IPS-18c (cell line): Measurements from ENCODE around the gene TXLNA.
A peak's percentile ranks its signal among the peaks of the same experiment; 100 is the strongest.

Source experiments
- H3K4me3 ChIP-seq: 2 replicates; pipeline ENCODE4 v1.7.0; 2013; ENCODE audit warnings: low read depth, mild to moderate bottlenecking, low read length, moderate library complexity; ENCODE audit not compliant: insufficient read depth
- H3K9me3 ChIP-seq: one replicate; pipeline ENCODE4 v1.6.1; 2013; ENCODE audit warnings: mild to moderate bottlenecking, low read length, moderate library complexity; ENCODE audit not compliant: control insufficient read depth, insufficient read depth

The TXLNA gene

DNA sequence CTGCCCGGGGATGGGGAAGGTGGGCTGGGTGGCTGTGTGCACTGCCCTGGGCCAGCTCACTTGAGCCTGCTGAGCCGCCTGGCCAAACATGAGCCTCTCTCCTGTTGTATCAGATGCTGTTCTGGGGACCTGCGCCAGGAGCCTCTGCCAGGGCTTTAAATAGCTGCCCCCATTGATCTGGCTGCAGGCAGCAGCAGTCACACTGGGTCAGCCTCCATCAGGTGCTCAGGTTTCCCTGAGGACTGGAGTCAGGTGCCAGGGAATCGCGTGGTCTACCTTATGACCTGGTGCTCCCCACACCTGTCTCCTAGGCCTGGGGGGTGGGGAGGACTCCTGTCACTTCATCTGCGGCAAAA is 20.2 kb downstream of the TXLNA start:
- Histone ChIP-seq H3K9me3 (no peaks in the 10 kb centered on the region), H3K4me3 (peak overlapping the region; percentile 34; the same call in 1 of the 2 replicates)

DNA sequence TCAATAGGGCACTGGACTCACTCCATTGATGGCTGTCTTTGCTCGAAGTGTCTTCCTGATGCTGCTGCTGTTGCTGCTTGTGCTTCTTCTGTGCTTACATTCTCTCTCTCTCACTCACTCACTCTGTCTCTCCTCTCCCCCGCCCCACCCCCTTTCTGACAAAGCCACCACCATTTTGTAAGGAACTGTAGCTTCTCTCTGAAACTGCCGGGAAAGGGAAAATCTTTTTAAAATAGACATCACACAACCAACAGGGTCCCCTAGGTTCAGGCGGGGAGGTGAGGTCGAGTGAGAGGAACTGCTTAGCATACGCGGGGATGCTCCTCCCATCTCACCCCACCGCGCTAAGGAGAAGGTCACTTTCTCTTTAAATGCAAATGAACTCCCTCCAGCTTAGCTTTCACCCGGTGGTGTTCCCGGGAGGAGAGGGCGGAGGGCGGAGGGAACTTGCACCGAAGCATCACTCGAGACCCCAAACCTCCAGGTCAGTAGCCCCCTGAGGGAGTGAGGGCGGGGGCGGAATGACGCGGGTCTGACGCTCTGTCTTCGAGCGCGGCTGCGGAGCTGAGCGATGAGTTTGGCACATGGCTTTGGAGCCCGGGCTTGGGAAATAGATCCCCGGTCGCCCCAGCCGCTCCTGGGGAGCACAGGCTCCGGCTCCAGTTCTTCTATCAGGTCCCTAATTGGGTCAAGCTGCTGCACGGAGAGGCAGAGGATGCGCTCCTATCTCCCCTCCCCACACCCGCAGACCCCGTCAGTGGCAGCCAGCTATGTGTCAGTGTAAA is 20.9 kb downstream of the TXLNA start, which contains the start of gene CCDC28B:
Gene CCDC28B, plus strand, starts transcription at position 370 of the 785 bp plus-strand sequence. CDS start 1,341 bp downstream, outside the sequence.
- H3K9me3 ChIP-seq = no peaks in the 10 kb centered on the region
- peak within 1 kb of the TSS; percentile 55 for H3K4me3 ChIP-seq

DNA sequence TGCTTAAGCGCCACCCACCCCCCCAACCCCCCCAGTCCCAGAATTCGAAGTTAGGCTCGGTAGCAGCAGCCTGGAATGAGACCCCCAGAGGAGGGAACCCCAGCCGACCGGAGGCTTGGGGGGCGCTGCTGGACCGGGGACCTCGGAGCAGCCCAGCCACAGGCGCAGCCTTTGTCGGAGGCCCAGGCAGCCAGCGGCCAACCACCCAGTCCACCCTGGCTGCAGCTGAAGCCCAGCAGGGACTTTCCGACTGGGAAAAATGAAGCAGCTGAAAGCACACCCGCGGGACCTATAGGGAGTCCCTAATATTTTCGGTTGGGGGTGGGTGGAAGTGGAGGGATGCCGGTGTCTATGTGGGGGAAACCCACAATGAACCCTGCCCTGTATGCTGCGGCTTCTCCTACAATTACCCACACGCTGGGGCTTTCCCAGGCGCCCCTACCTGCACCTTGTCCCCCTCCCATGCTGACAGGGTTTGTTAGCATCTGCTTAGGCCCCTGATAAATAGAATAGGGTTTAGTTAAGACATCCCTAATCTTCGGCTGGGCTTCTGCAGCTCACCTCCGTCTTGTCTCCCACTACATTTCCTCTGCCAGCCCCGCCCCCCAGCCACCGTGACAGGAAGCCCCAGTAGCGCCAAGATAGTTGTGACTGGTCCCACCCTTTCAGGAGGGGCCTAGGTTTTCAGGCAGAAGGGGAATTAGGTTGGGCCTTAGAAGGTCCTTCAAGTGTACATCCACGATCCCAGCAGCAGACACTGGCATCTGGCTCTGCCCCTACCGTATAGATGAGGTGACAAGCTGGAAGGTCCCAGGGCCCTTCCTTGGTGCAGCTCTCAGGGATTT is 21.8 kb downstream of the TXLNA start:
- Histone ChIP-seq H3K9me3 (no peaks in the 10 kb centered on the region), H3K4me3 (peak overlapping the region; percentile 55)

DNA sequence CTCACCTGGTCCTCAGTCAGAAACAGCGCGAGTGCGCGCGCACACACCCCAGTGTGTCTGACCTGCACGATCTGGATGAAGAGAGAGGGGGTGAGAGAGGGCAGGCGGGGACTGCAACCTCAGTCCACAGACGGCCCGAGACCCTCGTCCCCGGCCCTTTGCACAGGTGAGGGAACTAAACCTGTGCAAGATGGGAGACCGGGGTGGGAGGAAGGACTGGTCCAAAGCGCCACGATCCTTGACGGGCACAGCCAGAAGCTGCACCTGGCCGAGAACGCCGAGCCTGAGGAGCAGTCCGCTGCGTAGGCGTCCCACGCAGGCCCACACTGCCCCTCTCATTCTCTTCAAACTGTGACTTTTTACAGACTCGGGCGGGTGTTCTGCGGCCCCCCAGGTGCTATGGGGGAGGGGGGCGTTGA is 25.5 kb downstream of the TXLNA start:
- Histone ChIP-seq H3K9me3 (no peaks in the 10 kb centered on the region), H3K4me3 (peak overlapping the region; percentile 92)

DNA sequence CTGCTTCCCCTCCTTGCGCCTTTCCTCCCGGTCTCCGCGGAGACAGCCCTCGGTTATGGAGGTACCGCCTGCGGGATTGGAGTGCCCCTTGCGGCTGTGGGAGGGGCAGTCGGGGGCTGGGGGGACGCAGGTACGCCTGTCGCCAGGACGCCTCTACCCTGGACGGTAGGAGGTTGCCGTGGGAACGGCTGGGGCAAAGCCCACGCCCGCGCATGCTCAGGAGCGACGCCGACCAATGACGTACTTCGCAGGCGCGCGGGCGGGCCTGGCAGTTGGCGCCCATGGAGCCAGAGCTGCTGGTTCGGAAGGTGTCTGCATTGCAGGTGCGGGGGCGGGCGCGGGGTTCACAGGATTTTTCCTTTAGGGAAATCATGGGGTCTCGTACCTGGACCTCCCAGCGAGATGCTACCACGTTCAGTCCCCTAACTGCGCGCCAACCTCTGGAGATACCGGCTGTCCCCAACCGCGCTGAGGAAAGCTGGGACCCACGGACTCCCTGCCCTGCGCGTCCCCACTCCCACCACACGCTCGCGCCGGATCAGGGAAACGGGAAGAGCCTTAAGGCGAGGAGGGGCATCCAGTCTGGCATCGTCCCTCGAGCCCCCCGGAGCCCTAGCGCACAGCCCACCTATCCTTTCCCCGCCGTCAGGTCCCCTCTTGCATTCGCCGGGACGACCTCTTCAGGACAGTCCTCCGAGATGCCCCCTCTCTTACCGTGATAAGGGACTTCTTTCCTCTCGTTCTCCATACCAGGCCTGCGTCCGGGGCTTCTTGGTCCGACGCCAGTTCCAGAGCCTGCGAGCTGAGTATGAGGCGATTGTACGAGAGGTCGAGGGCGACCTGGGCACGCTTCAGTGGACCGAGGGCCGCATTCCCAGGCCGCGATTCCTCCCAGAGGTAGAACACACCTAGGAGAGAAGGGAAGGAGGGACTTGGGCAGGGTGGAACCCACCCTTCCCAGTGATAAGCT is 26.2 kb downstream of the TXLNA start, which contains the start of gene IQCC:
Gene IQCC, plus strand, starts transcription at position 271 of the 970 bp plus-strand sequence. Its CDS starts 11 bp downstream, at position 282.
- Histone ChIP-seq H3K9me3 (no peaks in the 10 kb centered on the region), H3K4me3 (peak within 1 kb of the TSS; percentile 92)

DNA sequence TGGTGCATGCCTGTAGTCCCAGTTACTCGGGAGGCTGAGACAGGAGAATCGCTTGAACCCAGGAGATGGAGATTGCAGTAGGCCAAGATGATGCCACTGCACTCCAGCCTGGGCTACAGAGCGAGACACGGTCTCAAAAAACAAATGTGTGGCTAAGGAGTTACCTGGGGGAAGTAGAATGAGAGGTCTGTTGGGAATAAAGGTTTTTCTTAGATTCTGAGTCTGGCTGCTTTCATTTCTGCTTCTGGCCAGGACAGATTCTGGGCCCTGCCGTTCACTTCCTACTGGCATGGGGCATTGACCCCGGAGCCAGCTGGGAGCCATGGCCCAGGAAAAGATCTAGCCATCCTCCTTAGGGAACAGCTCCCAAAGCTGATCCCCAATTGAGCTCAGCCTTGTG is 29.0 kb downstream of the TXLNA start:
- Histone ChIP-seq H3K4me3 (no peak overlapping the region), H3K9me3 (no peaks in the 10 kb centered on the region)

DNA sequence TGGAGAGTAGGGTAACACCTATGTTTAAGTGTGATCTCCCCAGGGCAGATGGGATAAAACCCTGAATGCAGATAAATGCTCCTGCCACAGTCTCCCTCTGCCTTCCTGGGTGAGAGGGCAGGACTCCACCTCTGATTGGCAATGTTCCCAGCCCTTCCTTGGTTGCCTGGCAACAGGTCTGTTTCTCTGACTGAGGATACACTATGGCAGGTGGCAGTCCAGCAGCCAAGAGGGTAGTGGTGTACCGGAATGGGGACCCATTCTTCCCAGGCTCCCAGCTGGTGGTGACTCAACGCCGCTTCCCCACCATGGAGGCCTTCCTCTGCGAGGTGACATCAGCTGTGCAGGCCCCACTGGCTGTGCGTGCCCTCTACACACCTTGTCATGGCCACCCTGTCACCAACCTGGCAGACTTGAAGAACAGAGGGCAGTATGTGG is 29.4 kb downstream of the TXLNA start, which contains the start of gene DCDC2B:
Gene DCDC2B, plus strand, starts transcription at position 199 of the 438 bp plus-strand sequence. Its CDS starts 5 bp downstream, at position 204.
- no peak within 1 kb of the TSS for H3K4me3 ChIP-seq
- H3K9me3 ChIP-seq = no peaks in the 10 kb centered on the region

DNA sequence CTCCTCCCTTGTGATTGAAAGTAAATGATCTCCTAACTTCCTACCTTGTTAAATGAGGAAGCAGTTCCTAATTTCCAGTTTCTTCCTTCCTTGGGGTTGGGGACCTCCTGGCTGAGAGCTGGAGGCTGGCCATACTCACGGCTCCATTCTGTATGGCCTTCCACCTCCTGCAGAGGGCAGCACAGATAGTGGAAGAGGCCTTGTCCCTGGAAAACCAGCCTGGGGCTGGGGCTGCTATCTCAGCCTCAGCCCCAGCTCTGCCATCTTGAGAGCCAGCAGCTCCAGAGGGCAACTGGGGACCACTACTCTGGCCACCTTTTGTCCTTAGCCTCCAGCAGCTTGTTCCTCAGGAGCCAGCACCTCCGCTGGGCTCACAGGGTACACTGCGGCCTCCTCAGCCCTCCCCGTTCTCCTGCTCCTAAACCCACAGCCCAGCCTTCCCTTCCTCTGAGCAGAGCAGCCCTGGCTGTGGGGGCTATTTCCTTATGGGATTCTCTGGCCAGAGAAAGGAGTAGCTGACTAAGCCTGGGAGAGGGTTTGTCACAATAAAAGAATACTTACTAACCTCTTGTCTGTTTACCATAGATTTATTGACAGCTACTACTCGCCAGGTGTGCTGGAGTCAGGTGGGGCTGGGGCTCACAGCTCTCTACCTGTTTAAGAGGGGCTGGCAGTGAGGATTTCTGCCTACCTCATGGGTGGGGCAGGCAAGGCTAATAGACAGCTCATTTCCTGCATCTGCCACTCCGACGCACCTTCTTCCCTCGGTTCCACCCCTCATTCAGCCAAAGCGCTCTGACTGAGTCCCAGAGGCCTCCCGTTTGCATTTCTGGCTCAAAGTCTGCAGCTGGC is 36.4 kb downstream of the TXLNA start:
- no peak overlapping the region for H3K4me3 ChIP-seq
- H3K9me3 ChIP-seq = no peaks in the 10 kb centered on the region

DNA sequence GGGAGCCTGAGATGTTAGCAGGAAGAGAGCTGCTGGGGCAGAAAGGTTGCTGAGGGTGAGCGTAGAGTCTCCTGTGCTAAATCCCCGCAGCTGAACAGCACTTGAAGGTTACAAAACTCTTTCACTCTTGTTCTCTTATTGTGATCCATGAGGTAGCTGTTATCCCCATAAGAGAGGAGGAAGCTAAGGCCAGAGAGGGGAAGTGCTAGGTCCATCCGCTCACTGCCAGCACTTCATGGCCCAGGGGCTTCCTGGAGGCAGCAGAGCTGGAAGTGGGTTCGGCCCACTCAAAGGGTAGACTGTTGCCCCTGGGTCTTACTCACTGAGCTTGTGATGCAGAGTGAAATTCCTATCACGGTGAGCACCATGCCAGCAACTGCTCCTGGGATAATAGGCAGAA is 37.1 kb downstream of the TXLNA start:
- Histone ChIP-seq H3K4me3 (no peak overlapping the region), H3K9me3 (no peaks in the 10 kb centered on the region)

DNA sequence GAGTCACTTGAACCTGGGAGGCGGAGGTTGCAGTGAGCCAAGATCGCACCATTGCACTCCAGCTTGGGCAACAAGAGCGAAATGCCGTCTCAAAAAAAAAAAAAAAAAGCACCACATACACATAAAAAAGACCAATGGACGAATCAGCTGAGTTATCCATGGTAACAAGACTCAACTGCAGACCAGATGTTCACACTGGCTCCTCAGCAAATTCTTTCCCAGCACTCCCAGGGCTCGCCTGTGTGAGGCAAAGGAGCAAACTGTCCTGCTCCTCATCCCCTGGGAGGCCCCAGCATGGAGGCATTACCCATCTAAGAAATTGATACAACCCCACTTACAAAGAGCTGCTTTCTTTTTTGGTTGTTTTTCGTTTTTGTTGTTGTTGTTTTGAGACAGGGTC is 39.5 kb downstream of the TXLNA start:
- H3K4me3 ChIP-seq = no peak overlapping the region
- no peaks in the 10 kb centered on the region for H3K9me3 ChIP-seq

DNA sequence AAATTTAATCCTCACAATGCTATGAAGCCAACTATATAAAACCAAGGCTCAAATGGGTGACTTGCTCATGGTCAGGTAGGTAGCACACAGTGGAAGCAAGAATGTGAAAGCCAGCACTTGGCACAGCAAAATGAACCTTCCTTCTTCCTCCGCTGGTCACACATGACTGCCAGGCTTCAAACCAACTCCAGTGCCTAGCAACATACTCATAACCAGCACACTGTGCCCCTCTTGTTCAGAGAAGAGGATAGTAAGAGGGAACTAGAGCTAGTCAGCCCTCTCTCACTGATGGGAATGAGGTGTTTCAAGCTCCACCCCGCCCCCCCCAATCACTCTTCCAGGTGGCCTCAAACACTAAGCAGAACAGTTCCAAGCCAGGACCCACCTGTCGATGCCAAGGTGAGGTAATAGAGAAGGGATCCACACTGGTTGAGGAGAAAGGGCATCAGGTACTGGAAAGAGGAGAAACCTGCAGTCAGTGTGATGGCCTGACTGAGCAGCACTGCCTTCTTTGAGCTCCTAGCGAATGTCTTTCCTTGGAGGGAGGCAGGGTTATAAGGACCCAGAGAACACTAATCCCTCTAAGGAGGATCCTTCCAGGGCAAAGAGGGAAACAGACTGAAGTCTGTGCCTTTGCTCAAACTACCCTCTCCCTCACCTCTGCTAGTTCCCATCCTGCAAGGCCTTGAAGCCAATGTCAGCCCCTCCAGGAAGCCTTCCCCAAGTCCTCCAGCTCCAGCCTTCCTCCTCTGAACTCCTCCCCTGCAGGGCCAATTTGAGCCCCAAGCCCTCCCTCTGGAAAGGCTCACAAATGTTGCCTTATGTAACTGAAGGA is 41.5 kb downstream of the TXLNA start:
- Histone ChIP-seq H3K9me3 (no peaks in the 10 kb centered on the region), H3K4me3 (peak overlapping the region; percentile 96)

DNA sequence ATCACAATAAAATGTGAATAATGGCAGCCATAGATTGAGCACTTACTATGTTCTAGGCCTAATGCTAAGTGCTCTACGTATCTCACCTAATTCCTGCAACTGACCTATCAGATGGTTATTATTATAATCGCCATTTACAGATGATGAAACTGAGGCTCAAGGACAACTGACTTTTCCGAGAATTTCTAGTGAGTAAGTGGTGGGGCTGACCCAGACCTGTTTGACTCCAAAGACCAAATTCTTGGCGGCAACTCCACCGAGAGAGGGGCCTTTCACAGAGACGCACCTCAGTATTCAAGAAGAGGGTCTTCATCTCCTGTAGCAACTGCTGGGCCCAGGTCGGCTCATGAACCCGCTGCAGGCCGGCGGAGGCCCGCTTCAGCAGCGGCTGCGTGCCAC is 42.1 kb downstream of the TXLNA start:
- H3K9me3 ChIP-seq = no peaks in the 10 kb centered on the region
- H3K4me3 ChIP-seq = peak overlapping the region; percentile 96

DNA sequence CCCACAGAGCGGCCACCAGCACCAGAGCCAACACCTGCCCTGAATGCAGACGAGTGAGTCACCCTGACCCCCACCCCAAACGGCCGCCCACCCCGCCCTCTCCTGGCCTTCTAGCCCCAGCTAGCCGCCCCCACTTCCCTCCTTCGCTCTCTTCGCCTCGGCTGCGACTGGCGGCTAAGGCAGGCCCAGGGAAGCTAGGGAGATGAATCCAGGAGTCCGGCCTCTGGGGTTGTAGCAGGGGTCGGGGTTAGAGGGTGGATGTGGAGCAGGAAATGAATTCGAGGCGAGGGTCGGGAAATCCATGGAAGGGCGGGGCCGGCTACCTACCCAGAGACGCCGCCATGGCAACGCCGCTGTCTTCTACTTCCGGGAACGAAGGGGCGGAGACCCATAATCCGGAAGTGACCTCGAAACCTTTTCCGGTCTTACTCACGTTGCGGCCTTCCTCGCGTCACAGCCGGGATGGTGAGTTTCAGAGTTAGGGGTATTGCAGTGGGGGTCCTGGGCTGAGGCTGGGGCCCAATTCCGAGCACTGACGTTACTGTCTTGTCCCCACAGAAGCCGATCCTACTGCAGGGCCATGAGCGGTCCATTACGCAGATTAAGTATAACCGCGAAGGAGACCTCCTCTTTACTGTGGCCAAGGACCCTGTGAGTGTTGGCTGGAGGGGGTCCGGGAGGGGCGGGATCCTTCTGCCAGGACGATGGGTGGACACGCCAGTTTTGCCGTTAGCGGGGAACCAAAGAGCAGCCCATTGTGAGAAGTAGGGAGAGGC is 42.7 kb downstream of the TXLNA start, which contains the start of the genes EIF3I and TMEM234:
Gene EIF3I, plus strand, starts transcription at position 428 of the 776 bp plus-strand sequence. Its CDS starts 35 bp downstream, at position 463.
Gene TMEM234, minus strand, starts transcription at position 374 of the 776 bp plus-strand sequence. Its CDS starts 31 bp downstream, at position 343.
- Histone ChIP-seq H3K9me3 (no peaks in the 10 kb centered on the region), H3K4me3 (peak within 1 kb of the TSS; percentile 96)

DNA sequence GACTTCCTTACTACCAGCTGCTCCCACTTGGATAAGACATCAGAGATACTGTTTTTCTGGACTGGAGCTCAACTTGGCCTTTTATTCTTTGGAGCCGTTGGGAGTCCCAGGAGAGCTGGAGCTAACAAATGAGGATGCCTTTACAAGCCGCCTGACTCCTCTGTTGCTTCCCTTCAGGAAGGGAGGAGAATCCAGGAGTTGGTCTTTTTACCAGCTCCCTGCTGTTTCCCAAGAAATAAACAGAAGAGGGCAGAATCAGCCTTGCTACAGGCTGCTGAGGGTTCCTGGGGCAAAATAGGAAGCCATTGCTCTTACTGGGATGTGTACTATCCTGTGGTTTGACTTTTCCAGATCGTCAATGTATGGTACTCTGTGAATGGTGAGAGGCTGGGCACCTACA is 44.2 kb downstream of the TXLNA start:
- Histone ChIP-seq H3K4me3 (no peak overlapping the region), H3K9me3 (no peaks in the 10 kb centered on the region)
